Upper lobe of left lung (tissue), 4 donors: ENCODE measurements around the gene AADACL4.

ENCODE experiments used
- EP300 ChIP-seq, 4 donors: sonication (generic); formaldehyde crosslinking; IDR thresholded peaks; one replicate each; pipeline ENCODE4 v1.5.1; 2017; ENCODE audit warnings: antibody characterized with exemption in 4 of 4, control low read depth in 2 of 4
- POLR2A ChIP-seq, 4 donors: fragments of 450-650 bp; IDR thresholded peaks; one replicate each; pipeline ENCODE4 v1.5.1; 2016 to 2017; ENCODE audit warnings: antibody characterized with exemption in 4 of 4, mild to moderate bottlenecking in 2 of 4
- TF ChIP-seq, protein P1 (sequence below), 6 experiments: fragments of 450-650 bp in 4 of 6; fragments of 200-600 bp in 2 of 6; sonication (generic) in 2 of 6; IDR thresholded peaks; one replicate each; pipeline ENCODE4 v1.5.1; 2016 to 2019; ENCODE audit warnings: antibody characterized with exemption in 6 of 6

- TF ChIP-seq, protein P1, sequence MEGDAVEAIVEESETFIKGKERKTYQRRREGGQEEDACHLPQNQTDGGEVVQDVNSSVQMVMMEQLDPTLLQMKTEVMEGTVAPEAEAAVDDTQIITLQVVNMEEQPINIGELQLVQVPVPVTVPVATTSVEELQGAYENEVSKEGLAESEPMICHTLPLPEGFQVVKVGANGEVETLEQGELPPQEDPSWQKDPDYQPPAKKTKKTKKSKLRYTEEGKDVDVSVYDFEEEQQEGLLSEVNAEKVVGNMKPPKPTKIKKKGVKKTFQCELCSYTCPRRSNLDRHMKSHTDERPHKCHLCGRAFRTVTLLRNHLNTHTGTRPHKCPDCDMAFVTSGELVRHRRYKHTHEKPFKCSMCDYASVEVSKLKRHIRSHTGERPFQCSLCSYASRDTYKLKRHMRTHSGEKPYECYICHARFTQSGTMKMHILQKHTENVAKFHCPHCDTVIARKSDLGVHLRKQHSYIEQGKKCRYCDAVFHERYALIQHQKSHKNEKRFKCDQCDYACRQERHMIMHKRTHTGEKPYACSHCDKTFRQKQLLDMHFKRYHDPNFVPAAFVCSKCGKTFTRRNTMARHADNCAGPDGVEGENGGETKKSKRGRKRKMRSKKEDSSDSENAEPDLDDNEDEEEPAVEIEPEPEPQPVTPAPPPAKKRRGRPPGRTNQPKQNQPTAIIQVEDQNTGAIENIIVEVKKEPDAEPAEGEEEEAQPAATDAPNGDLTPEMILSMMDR (IDR thresholded peaks at IDR 0.05), result no peak
- TF ChIP-seq POLR2A (IDR thresholded peaks at IDR 0.05), result no peak
- no peak for TF ChIP-seq EP300 (IDR thresholded peaks at IDR 0.05)
These were observed 13.7 kb upstream of the AADACL4 start for GRCh38 chr1:12629985-12630760.
